ENCODE data around the gene GRPR. TPM values are rescaled to one million over a fixed set of nuclear protein-coding genes. Genes with fewer than 3 reads are reported as not detected.
A peak's percentile ranks its signal among the peaks of the same experiment; 100 is the strongest.

Gene GRPR
- polyA plus RNA-seq, 1 donor (not counting 4 experiments of a cell fraction or from before 2014, with no cell fraction given): 0.08 TPM

- TF ChIP-seq CTCF (optimal IDR thresholded peaks at IDR 0.05 in 1 of 3, IDR thresholded peaks at IDR 0.05 in 1 of 3, conservative IDR thresholded peaks at IDR 0.05 in 1 of 3; ENCODE audit: extremely low read depth in 1 of 3, insufficient read depth in 2 of 3, low read length in 3 of 3): no peak
- TF ChIP-seq EZH2 (IDR thresholded peaks at IDR 0.05; ENCODE audit: low read length): no peak
- FAIRE-seq (no peak), DNase-seq (ENCODE audit: low read depth, low spot score) (no peak)
- no peaks in the 10 kb centered on the region for H3K79me2 ChIP-seq (ENCODE audit: control insufficient read depth, insufficient read depth, low read length)
- H4K20me1 ChIP-seq (ENCODE audit: control insufficient read depth, extremely low read depth, insufficient read depth, low read length): no peaks in the 10 kb centered on the region
- no peaks in the 10 kb centered on the region for H3K36me3 ChIP-seq (ENCODE audit: control insufficient read depth in 2 of 2, extremely low read depth in 1 of 2, insufficient read depth in 2 of 2, low read length in 2 of 2)
- dilution Hi-C loops (cut with MboI; ENCODE audit: extremely low pct_ligation_motif_present, low sequenced_read_pairs): no loop called here
- H3K27me3 ChIP-seq (ENCODE audit: control insufficient read depth, extremely low read depth, insufficient read depth, low read length): peaks cover 4% of the 10 kb centered on the region
- no peak overlapping the region for H2AFZ ChIP-seq (ENCODE audit: control insufficient read depth, low read length)
- H3K9ac ChIP-seq (ENCODE audit: control insufficient read depth, extremely low read depth, insufficient read depth, low read length): no peak overlapping the region
- no peak overlapping the region for H3K4me2 ChIP-seq (ENCODE audit: control insufficient read depth, extremely low read depth, insufficient read depth, low read depth, low read length)
- no peak overlapping the region for H3K27ac ChIP-seq (ENCODE audit: control insufficient read depth, insufficient read depth, low read length)
- H3K4me3 ChIP-seq (ENCODE audit: control insufficient read depth in 2 of 3, extremely low read depth in 1 of 3, insufficient read depth in 2 of 3, low read depth in 1 of 3, low read length in 3 of 3): no peak overlapping the region
- no peaks in the 10 kb centered on the region for H3K9me1 ChIP-seq (ENCODE audit: control insufficient read depth, extremely low read depth, insufficient read depth, low read length)
- no peaks in the 10 kb centered on the region for H3K4me1 ChIP-seq (ENCODE audit: control insufficient read depth, extremely low read depth, insufficient read depth, low read length)
- no peaks in the 10 kb centered on the region for H3K9me3 ChIP-seq (ENCODE audit: control insufficient read depth, low read depth, low read length)
Observed at GRCh38 chrX:16103625-16104024, 19.7 kb upstream of the GRPR start.

- no peaks in the 10 kb centered on the region for H3K36me3 ChIP-seq (ENCODE audit: control insufficient read depth in 2 of 2, extremely low read depth in 1 of 2, insufficient read depth in 2 of 2, low read length in 2 of 2)
- no peak for DNase-seq (ENCODE audit: low read depth, low spot score)
Observed at GRCh38 chrX:16112428-16112827, 10.9 kb upstream of the GRPR start.

More at GRCh38 chrX:16112428-16112827, 10.9 kb upstream of the GRPR start:
- no peak overlapping the region for H3K4me3 ChIP-seq (ENCODE audit: control insufficient read depth in 2 of 3, extremely low read depth in 1 of 3, insufficient read depth in 2 of 3, low read depth in 1 of 3, low read length in 3 of 3)
- dilution Hi-C loops (cut with MboI; ENCODE audit: extremely low pct_ligation_motif_present, low sequenced_read_pairs): no loop called here
- no peaks in the 10 kb centered on the region for H3K27me3 ChIP-seq (ENCODE audit: control insufficient read depth, extremely low read depth, insufficient read depth, low read length)
- no peak for FAIRE-seq
- H2AFZ ChIP-seq (ENCODE audit: control insufficient read depth, low read length): no peak overlapping the region
- H3K4me1 ChIP-seq (ENCODE audit: control insufficient read depth, extremely low read depth, insufficient read depth, low read length): no peaks in the 10 kb centered on the region
- H3K9me3 ChIP-seq (ENCODE audit: control insufficient read depth, low read depth, low read length): no peaks in the 10 kb centered on the region
- no peaks in the 10 kb centered on the region for H3K9me1 ChIP-seq (ENCODE audit: control insufficient read depth, extremely low read depth, insufficient read depth, low read length)
- TF ChIP-seq CTCF (optimal IDR thresholded peaks at IDR 0.05 in 1 of 3, IDR thresholded peaks at IDR 0.05 in 1 of 3, conservative IDR thresholded peaks at IDR 0.05 in 1 of 3; ENCODE audit: extremely low read depth in 1 of 3, insufficient read depth in 2 of 3, low read length in 3 of 3): peak in 2 of 3 experiments; percentile 26 to 29
- no peak for TF ChIP-seq EZH2 (IDR thresholded peaks at IDR 0.05; ENCODE audit: low read length)
- no peak overlapping the region for H3K27ac ChIP-seq (ENCODE audit: control insufficient read depth, insufficient read depth, low read length)
- H4K20me1 ChIP-seq (ENCODE audit: control insufficient read depth, extremely low read depth, insufficient read depth, low read length): no peaks in the 10 kb centered on the region
- H3K4me2 ChIP-seq (ENCODE audit: control insufficient read depth, extremely low read depth, insufficient read depth, low read depth, low read length): no peak overlapping the region
- H3K79me2 ChIP-seq (ENCODE audit: control insufficient read depth, insufficient read depth, low read length): no peaks in the 10 kb centered on the region
- H3K9ac ChIP-seq (ENCODE audit: control insufficient read depth, extremely low read depth, insufficient read depth, low read length): no peak overlapping the region
